IPS-NIHi7 (cell line): ENCODE results near the gene GPR33.
"Not testable (repeated sequence)": the region's sequence is repeated elsewhere in the genome, so short reads cannot be mapped to it uniquely, and the experiment has no call there.

ENCODE experiments used
- DNase-seq: peaks from one replicate; pipeline ENCODE4 v3.0.0; 2012; ENCODE audit warnings: mixed read lengths; ENCODE audit errors: extremely low spot score

Gene GPR33, protein sequence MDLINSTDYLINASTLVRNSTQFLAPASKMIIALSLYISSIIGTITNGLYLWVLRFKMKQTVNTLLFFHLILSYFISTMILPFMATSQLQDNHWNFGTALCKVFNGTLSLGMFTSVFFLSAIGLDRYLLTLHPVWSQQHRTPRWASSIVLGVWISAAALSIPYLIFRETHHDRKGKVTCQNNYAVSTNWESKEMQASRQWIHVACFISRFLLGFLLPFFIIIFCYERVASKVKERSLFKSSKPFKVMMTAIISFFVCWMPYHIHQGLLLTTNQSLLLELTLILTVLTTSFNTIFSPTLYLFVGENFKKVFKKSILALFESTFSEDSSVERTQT

DNA sequence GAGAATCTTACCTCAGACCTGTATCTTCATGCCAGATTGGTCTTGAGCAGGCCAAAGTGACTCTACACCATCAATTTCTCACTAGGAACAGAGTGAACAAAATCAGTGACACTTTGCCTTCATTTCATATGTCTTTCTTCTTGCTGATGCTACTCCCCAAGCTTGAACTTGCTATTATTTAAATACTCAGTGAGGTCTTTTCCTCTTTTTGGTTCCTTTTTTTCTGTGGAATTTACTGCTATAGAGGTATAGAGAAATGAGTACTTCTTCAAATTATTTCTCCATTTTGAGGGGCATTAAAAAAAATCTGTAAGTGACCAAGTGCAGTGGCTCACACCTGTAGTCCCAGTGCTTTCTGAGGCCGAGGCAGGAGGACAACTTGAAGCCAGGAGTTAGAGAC lies at the start of gene GPR33:
Gene GPR33 (minus strand): TSS at position 154 of the 400 bp plus-strand sequence. CDS start 4,074 bp downstream, outside the sequence.
- DNase-seq, result no peak

DNA sequence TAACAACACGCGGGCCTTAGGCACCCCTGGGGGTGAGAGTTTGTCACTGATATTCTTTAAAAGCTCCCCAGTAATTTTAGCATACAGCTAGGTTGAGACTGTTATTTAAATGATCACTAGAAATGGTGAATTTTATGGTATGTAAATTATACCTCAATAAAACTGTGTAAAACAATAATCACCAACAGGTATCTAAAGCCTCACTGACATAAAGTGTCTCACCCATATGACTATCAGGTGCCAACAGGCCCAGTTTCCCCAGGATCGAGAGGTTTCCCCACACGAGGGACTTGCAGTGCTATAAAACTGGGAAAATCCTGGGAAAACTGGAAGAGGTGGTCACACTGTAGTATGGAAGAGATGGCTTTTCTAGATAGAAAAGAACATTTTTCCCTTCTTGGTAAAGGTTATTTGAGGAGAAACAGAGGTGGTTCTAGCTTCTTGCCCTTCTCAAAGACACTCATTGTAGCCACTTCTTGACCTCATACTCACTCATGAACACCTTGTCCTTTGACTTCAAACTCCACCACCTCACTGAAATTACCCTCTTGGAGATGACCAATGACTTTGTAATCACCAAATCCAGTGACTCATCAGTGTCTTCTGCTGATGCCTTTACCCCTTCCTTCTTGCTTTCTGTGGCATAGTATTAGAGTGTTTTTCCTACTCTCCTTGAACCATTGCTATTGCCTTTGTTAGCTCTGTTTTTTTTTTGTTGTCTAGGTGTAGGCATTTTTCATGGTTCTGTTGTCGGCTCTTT lies 48.5 kb upstream of the GPR33 start:
- no peak for DNase-seq

GRCh38 chr14:31530136-31530535 lies 42.3 kb upstream of the GPR33 start:
- DNase-seq, result no peak

DNA sequence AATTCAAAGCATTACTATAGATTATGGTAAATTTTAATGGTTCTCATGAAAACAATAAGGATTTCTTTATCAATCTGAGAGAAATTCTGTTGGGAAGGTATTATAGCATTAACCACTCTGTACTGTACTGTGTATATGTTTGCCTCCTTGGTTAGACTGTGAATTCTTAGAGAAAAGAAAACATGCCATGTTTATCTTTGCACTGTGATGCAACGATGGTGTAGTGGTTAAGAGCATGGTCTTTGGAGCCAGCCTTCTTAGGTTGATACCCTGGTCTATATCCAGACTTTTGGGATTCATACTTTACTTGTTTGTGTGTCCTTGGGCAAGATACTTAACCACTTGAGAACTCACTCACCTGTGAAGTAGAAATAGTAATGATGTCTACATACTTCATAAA lies 41.2 kb upstream of the GPR33 start:
- DNase-seq, result no peak

GRCh38 chr14:31527546-31527945 lies 39.7 kb upstream of the GPR33 start:
- DNase-seq, result no peak

DNA sequence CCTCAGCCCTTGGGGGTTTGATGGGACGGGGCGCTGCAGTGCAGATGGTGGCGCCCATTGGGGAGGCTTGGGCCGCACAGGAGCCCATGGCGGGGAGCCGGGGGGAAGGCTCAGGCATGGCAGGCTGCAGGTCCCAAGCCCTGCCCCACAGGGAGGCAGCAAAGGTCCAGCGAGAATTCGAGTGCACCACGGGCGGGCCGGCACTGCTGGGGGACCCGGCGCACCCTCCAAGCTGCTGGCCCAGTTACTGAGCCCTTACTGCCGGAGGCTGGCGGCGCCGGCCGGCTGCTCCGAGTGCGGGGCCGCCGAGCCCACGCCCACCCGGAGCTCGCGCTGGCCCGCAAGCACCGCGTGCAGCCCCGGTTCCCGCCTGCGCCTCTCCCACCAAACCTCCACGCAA lies 39.2 kb upstream of the GPR33 start:
- no peak for DNase-seq

DNA sequence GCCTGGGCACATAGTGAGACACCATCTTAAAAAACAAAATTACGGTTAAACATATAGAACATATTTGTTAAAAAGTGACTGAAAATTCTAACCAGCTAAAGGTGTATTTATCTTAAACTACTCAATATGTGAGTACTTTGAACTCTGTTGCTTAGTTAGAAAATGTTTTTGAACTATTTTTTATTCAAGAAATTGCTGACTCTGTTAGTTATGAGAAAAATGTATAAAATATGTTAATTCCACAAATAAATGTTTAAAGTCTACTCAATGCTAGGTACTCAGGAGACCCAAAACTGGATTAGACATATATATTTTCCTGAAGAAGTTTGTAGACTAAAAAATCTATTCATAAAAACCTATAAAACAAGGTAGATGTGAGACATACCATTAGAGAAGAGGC lies 23.0 kb upstream of the GPR33 start:
- DNase-seq, result no peak

DNA sequence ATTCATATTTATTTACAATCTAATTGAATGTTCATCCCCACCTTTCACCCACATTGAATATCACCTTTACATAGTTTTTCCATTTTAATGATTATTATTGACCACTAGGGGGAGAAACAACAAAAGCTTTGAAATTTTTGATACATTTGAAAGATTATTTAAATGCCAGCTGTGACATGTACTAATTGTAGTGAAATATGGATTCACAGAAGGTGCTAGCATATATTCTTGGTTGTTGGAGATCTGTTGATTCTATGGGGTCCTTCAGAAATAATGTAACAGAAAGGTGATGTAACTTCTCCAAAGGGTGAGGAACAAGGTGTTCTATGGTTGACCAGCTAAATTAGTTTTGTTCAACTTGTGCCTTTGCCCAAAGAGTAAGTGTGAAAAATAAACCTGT lies 22.4 kb upstream of the GPR33 start:
- no peak for DNase-seq

- no peak for DNase-seq
Measured at GRCh38 chr14:31508135-31508534, 20.3 kb upstream of the GPR33 start.

- no peak for DNase-seq
Measured at GRCh38 chr14:31505411-31505810, 17.6 kb upstream of the GPR33 start.

DNA sequence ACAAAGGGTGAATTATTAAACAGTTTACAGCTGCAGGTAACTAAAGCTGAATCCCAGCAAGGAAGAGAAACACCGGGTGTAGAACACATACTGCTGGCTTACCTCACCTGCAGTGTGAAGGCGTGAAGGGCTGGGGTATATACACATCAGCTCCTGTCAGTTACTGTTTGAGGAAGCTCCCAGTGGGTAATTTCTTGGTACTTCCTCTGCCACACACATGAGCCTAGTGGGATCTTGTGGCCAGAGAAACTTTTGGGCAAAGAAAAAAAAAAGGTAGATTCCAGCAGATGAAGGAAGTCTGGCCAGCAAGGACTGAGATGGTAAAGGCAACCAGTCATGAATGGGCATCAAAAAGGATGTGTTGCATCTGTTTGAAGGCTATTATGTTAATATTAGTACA lies 14.0 kb upstream of the GPR33 start:
- no peak for DNase-seq

GRCh38 chr14:31492759-31493498 lies 5.1 kb upstream of the GPR33 start:
- no peak for DNase-seq

DNA sequence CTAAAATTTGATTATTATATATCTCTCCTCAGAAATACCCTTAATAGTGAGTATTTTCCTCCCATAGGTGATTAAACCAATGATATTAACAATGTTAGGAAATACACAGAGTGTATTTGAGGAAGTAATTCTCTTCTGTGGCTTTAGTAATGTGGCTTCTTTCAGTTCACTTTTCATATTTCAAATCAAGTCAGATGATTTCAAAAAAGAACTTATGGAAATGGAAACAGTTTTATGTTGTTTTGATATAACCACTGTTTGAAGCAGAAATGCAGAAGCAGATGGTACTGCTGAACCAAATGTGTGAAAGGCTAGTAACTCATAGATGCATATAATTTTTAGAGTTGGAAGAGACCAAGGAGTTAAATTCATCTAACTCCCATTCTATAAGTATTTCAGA lies 1.9 kb upstream of the GPR33 start:
- no peak for DNase-seq

DNA sequence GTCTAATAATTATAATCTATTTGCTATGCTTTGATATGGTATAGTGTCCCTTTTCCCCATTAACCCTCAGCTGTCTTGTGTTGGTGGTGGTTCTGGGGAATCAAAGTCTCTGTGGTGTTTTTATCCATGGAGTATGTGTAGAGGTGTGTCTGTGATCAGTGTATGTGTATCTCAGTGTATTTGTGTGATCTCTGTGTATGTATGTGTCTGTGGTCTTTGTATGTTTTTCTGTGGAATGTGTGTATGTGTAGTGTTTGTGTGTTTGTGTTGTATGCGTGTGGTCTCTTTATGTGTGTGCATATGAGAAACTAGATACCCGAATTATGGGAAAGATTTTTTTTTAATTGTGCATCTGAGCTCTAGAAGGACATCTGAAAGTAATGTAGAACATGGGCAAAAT lies 1.1 kb downstream of the GPR33 start:
- DNase-seq, result no peak

DNA sequence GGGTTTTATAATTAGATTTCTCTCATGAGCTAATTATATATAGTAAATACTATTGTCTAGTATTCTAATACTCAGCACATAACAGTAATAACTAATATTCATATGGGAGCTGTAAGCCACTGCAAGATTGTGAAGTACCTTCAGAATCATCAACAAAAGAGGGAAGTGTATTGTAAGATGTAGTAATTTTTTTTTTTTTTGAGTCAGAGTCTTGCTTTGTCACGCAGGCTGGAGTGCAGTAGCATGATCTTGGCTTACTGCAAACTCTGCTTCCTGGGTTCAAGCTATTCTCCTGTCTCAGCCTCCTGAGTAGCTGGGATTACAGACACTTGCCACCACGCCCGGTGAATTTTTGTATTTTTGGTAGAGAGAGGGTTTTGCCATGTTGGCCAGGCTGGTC lies 3.1 kb downstream of the GPR33 start:
- DNase-seq, result no peak

DNA sequence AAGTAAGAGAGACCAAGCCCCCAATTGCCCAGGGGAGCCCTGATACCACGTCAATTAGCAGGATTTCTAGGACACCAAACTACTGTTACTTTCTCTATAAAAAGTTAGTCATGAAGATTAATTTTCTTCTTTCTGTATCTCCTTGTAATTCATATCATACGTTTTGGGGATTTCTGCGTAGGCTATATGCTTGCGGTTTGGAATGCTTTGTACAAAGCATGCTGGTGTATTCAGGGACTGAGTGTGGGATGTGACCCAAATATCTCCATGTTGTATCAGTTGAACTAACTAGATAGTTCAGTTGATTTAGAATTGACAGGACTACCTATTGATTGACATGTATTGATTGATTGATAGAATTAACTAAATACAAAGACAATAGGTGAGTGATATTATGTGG lies 7.7 kb downstream of the GPR33 start:
- DNase-seq, result no peak

GRCh38 chr14:31479027-31479426 lies 8.8 kb downstream of the GPR33 start:
- DNase-seq, result no peak

DNA sequence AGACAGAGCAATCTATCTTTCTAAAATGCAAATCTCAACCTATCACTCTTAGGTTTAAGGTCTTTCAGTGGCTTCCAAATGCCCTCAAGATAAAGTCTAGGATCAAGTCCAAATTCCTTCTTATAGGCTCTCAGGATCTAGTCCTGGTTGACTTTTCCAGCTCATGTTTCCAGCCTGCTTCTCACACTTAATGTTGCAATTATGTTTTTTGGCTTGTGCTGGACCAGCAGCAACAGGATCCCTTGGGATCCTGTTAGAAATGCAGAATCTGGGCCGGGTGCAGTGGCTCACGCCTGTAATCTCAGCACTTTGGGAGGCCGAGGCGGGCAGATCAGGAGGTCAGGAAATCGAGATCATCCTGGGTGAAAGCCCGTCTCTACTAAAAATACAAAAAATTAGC lies 10.6 kb downstream of the GPR33 start:
- no peak for DNase-seq

GRCh38 chr14:31476131-31476866 lies 11.5 kb downstream of the GPR33 start:
- no peak for DNase-seq

DNA sequence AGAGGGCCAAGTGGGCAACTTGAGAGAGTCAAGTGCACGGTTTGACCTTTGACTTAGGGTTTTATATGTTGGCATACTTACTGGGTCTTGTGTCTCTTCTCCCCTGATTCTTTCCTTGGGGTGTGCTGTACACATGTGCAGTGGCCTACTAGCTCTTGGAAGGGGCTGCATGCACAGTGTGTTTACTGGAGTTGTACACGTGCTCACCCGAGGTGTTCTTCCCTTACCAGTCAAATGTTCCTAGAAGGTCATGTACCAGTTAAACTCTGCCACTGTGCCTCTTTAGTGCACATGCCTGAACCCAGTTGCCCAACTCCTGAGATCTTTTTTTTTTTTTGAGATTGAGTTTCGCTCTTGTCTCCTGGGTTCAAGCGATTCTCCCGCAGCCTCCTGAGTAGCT lies 21.3 kb downstream of the GPR33 start:
- no peak for DNase-seq

GRCh38 chr14:31465111-31465510 lies 22.7 kb downstream of the GPR33 start:
- no peak for DNase-seq

GRCh38 chr14:31462450-31462849 lies 25.4 kb downstream of the GPR33 start:
- not testable (repeated sequence) for DNase-seq
